HUES64 (cell line): ENCODE results near the gene IPO13.

Source experiments
- H3K27ac ChIP-seq: 2 replicates; pipeline ENCODE4 v1.7.0; 2013; ENCODE audit warnings: low read depth, low read length, inconsistent platforms
- H3K27me3 ChIP-seq: 2 replicates; pipeline ENCODE4 v1.6.1; 2013; ENCODE audit warnings: mild to moderate bottlenecking, low read length; ENCODE audit not compliant: insufficient read depth
- H3K36me3 ChIP-seq: 2 replicates; pipeline ENCODE4 v1.6.1; 2013; ENCODE audit warnings: mild to moderate bottlenecking, low read length; ENCODE audit not compliant: insufficient read depth
- H3K4me1 ChIP-seq: 2 replicates; pipeline ENCODE4 v1.6.1; 2013; ENCODE audit warnings: mild to moderate bottlenecking, low read length, moderate library complexity; ENCODE audit not compliant: insufficient read depth
- H3K4me3 ChIP-seq: 2 replicates; pipeline ENCODE4 v1.5.1; 2013; ENCODE audit warnings: mild to moderate bottlenecking, low read length, moderate library complexity
- H3K9ac ChIP-seq: 2 replicates; pipeline ENCODE4 v1.6.1; 2013; ENCODE audit warnings: mild to moderate bottlenecking, low read depth, low read length
- H3K9me3 ChIP-seq: 2 replicates; pipeline ENCODE4 v1.6.1; 2013; ENCODE audit warnings: low read depth, low read length; ENCODE audit not compliant: insufficient read depth
- WGBS: fragments of 150-250, 120-280 bp; methylation state at CpG from one replicate; pipeline ENCODE4 v1.1.7; 2013; ENCODE audit warnings: missing lambda C conversion rate; 5-methylcytosine and 5-hydroxymethylcytosine counted together

The IPO13 gene

GRCh38 chr1:43983253-43983899 is 36.6 kb downstream of the IPO13 start:
- no peak overlapping the region for H3K9ac ChIP-seq
- peaks cover 8% of the 10 kb centered on the region; the same call in 1 of the 2 replicates for H3K4me1 ChIP-seq
- peaks cover 44% of the 10 kb centered on the region for H3K36me3 ChIP-seq
- 88% methylated on average over 12 of the region's 12 CpGs for WGBS
- no peaks in the 10 kb centered on the region for H3K27me3 ChIP-seq
- H3K27ac ChIP-seq: no peak overlapping the region
- no peaks in the 10 kb centered on the region for H3K9me3 ChIP-seq
- H3K4me3 ChIP-seq: no peak overlapping the region

GRCh38 chr1:43984855-43985254 is 38.1 kb downstream of the IPO13 start:
- H3K9ac ChIP-seq: no peak overlapping the region
- H3K4me3 ChIP-seq: no peak overlapping the region
- WGBS: 95% methylated on average over 16 of the region's 16 CpGs
- H3K36me3 ChIP-seq: peaks cover 44% of the 10 kb centered on the region
- H3K9me3 ChIP-seq: no peaks in the 10 kb centered on the region
- H3K4me1 ChIP-seq: peaks cover 5% of the 10 kb centered on the region; the same call in 1 of the 2 replicates
- H3K27ac ChIP-seq: no peak overlapping the region
- no peaks in the 10 kb centered on the region for H3K27me3 ChIP-seq

- WGBS: 91% methylated on average over 4 of the region's 4 CpGs
Measured at GRCh38 chr1:43985984-43986595, 39.3 kb downstream of the IPO13 start.

GRCh38 chr1:43986712-43987111 is 40.0 kb downstream of the IPO13 start:
- no peak overlapping the region for H3K9ac ChIP-seq
- no peak overlapping the region for H3K27ac ChIP-seq
- H3K27me3 ChIP-seq: no peaks in the 10 kb centered on the region
- no peak overlapping the region for H3K4me3 ChIP-seq
- no peaks in the 10 kb centered on the region for H3K9me3 ChIP-seq
- H3K4me1 ChIP-seq: no peaks in the 10 kb centered on the region
- 88% methylated on average over 6 of the region's 6 CpGs for WGBS
- peaks cover 39% of the 10 kb centered on the region for H3K36me3 ChIP-seq

More at GRCh38 chr1:43985984-43986595, 39.3 kb downstream of the IPO13 start:
- no peak overlapping the region for H3K27ac ChIP-seq
- H3K27me3 ChIP-seq: no peaks in the 10 kb centered on the region
- no peaks in the 10 kb centered on the region for H3K4me1 ChIP-seq
- H3K36me3 ChIP-seq: peaks cover 44% of the 10 kb centered on the region
- H3K9ac ChIP-seq: no peak overlapping the region
- H3K4me3 ChIP-seq: no peak overlapping the region
- no peaks in the 10 kb centered on the region for H3K9me3 ChIP-seq

- 86% methylated on average over 6 of the region's 6 CpGs for WGBS
- no peaks in the 10 kb centered on the region for H3K27me3 ChIP-seq
- no peak overlapping the region for H3K4me3 ChIP-seq
- H3K4me1 ChIP-seq: 0 out of 2 replicates have a peak, but pooled peaks cover 1% of the 10 kb centered on the region
- no peaks in the 10 kb centered on the region for H3K9me3 ChIP-seq
- H3K9ac ChIP-seq: no peak overlapping the region
- H3K27ac ChIP-seq: no peak overlapping the region
- H3K36me3 ChIP-seq: peaks cover 35% of the 10 kb centered on the region
Measured at GRCh38 chr1:43987159-43987902, 40.6 kb downstream of the IPO13 start.

GRCh38 chr1:43990271-43991199 is 43.8 kb downstream of the IPO13 start:
- no peaks in the 10 kb centered on the region for H3K27me3 ChIP-seq
- no peak overlapping the region; the same call in 1 of the 2 replicates for H3K27ac ChIP-seq
- H3K9me3 ChIP-seq: no peaks in the 10 kb centered on the region
- peak overlapping the region; percentile 83 for H3K4me3 ChIP-seq
- H3K4me1 ChIP-seq: 0 out of 2 replicates have a peak, but pooled peaks cover 5% of the 10 kb centered on the region
- peaks cover 16% of the 10 kb centered on the region for H3K36me3 ChIP-seq
- H3K9ac ChIP-seq: peak overlapping the region; percentile 68
- WGBS: 75% methylated on average over 19 of the region's 19 CpGs

- peak overlapping the region; percentile 68 for H3K9ac ChIP-seq
- WGBS: 2% methylated on average over 10 of the region's 10 CpGs
- 0 out of 2 replicates have a peak, but pooled peaks cover 5% of the 10 kb centered on the region for H3K4me1 ChIP-seq
- peaks cover 10% of the 10 kb centered on the region; the same call in 1 of the 2 replicates for H3K36me3 ChIP-seq
- peak overlapping the region; percentile 77; the same call in 1 of the 2 replicates for H3K27ac ChIP-seq
- no peaks in the 10 kb centered on the region for H3K9me3 ChIP-seq
- H3K27me3 ChIP-seq: no peaks in the 10 kb centered on the region
- peak overlapping the region; percentile 83 for H3K4me3 ChIP-seq
Measured at GRCh38 chr1:43991200-43991475, 44.4 kb downstream of the IPO13 start.

GRCh38 chr1:43991476-43992231 is 44.9 kb downstream of the IPO13 start, which contains the start of gene CCDC24:
TSS of gene CCDC24 (plus strand) at chr1:43991599. CDS start at chr1:43991879, 280 bp downstream.
- H3K4me1 ChIP-seq: 0 out of 2 replicates have a peak, but pooled peaks cover 5% of the 10 kb centered on the region
- no peaks in the 10 kb centered on the region for H3K27me3 ChIP-seq
- H3K36me3 ChIP-seq: peaks cover 7% of the 10 kb centered on the region; the same call in 1 of the 2 replicates
- no peaks in the 10 kb centered on the region for H3K9me3 ChIP-seq
- H3K4me3 ChIP-seq: peak within 1 kb of the TSS; percentile 83
- WGBS: 1% methylated on average over 66 of the region's 66 CpGs
- H3K9ac ChIP-seq: peak within 1 kb of the TSS; percentile 68
- H3K27ac ChIP-seq: peak within 1 kb of the TSS; percentile 77; the same call in 1 of the 2 replicates

- no peaks in the 10 kb centered on the region for H3K9me3 ChIP-seq
- 46% methylated on average over 11 of the region's 11 CpGs for WGBS
- no peaks in the 10 kb centered on the region for H3K27me3 ChIP-seq
- H3K9ac ChIP-seq: peak overlapping the region; percentile 68
- peak overlapping the region; percentile 83 for H3K4me3 ChIP-seq
- no peak overlapping the region for H3K27ac ChIP-seq
- peaks cover under 1% of the 10 kb centered on the region; the same call in 1 of the 2 replicates for H3K36me3 ChIP-seq
- 0 out of 2 replicates have a peak, but pooled peaks cover 5% of the 10 kb centered on the region for H3K4me1 ChIP-seq
Measured at GRCh38 chr1:43992232-43992995, 45.7 kb downstream of the IPO13 start.
